ENCODE results near the gene VIPR1.

DNA sequence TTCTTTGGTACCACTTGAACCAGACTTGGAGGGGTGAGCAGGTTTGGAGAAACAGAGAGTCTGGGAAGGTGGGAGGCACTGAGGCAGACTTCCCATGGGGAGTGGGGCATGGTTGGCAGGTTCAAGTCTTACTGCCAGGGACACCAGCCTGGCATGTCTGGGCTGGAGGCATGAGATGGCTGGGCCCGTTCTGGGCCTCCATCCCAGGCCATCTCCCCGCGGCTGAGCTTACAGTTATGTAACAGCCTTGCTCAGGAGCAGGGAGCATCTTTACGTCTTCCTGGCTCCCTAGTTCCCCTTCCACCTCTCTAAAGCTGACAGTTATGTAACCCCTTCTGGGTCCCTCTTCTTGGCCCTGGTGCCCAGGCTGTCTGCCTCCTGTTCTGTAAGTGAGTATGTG is 12.4 kb downstream of the VIPR1 start:
- TF ChIP-seq, protein P1, sequence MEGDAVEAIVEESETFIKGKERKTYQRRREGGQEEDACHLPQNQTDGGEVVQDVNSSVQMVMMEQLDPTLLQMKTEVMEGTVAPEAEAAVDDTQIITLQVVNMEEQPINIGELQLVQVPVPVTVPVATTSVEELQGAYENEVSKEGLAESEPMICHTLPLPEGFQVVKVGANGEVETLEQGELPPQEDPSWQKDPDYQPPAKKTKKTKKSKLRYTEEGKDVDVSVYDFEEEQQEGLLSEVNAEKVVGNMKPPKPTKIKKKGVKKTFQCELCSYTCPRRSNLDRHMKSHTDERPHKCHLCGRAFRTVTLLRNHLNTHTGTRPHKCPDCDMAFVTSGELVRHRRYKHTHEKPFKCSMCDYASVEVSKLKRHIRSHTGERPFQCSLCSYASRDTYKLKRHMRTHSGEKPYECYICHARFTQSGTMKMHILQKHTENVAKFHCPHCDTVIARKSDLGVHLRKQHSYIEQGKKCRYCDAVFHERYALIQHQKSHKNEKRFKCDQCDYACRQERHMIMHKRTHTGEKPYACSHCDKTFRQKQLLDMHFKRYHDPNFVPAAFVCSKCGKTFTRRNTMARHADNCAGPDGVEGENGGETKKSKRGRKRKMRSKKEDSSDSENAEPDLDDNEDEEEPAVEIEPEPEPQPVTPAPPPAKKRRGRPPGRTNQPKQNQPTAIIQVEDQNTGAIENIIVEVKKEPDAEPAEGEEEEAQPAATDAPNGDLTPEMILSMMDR (IDR thresholded peaks at IDR 0.05; ENCODE audit: low read length), result no peak
- TF ChIP-seq EZH2 (IDR thresholded peaks at IDR 0.05; ENCODE audit: borderline replicate concordance, low read length), result no peak
